WTC11 (cell line): ENCODE data around the gene CST8.

Experiments used
- CTCF ChIP-seq: fragments of 200-600 bp; IDR thresholded peaks from 2 replicates; pipeline ENCODE4 v1.8.0; 2022; ENCODE audit warnings: antibody characterized with exemption
- EMX1 ChIP-seq: fragments of 250-450 bp; sonication (Bioruptor Pico); IDR thresholded peaks from 2 replicates; pipeline ENCODE4 v1.8.0; 2021; ENCODE audit warnings: mild to moderate bottlenecking
- FOXP1 ChIP-seq: sonication (generic); formaldehyde crosslinking; IDR thresholded peaks from 2 replicates; pipeline ENCODE4 v1.8.0; 2022; ENCODE audit warnings: missing genetic modification reagents, mild to moderate bottlenecking, moderate library complexity, borderline replicate concordance
- MLX ChIP-seq: sonication (generic); formaldehyde crosslinking; IDR thresholded peaks from 2 replicates; pipeline ENCODE4 v1.8.1; 2023; ENCODE audit warnings: mild to moderate bottlenecking, missing genetic modification reagents, moderate library complexity
- USF1 ChIP-seq: sonication (generic); formaldehyde crosslinking; IDR thresholded peaks from 2 replicates; pipeline ENCODE4 v1.8.0; 2022; ENCODE audit warnings: mild to moderate bottlenecking, missing genetic modification reagents
- ZNF281 ChIP-seq: sonication (generic); formaldehyde crosslinking; IDR thresholded peaks from 2 replicates; pipeline ENCODE4 v1.8.0; 2023; ENCODE audit warnings: mild to moderate bottlenecking, missing genetic modification reagents

GRCh38 chr20:23454816-23455215, 36.1 kb upstream of the CST8 start:
- no peak for TF ChIP-seq EMX1 (CRISPR knock-in tag)
- no peak for TF ChIP-seq USF1
- TF ChIP-seq CTCF = no peak
- TF ChIP-seq ZNF281 (CRISPR knock-in tag) = no peak
- TF ChIP-seq FOXP1 (CRISPR knock-in tag) = no peak
- no peak for TF ChIP-seq MLX (CRISPR knock-in tag)
